ENCODE results near the gene FALEC. TPM values are rescaled to one million over a fixed set of nuclear protein-coding genes. Genes with fewer than 3 reads are reported as not detected.

Gene FALEC
- total RNA-seq, 6 experiments from 2014 or later = not detected

DNA sequence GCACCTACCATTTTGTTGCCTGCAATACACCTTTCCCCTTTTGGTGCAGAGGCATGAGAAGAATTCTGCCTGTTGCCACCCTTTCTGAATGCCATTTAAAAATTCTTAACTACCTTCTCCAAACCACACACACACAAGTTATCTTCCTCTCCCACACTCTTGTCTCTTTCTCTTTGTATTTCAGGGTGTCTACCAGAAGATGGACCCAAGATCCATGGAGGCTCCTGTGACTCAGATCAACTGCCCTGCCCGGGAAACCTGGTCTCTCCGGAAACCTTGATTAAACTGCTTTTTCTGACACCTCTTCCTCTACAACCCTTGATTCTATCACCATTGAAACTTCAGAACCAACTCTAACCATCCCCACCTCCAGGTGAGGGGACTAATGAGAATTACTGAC lies 30.7 kb upstream of the FALEC start:
- no peaks in the 10 kb centered on the region for H3K9me3 ChIP-seq
- peaks cover 0 to 21% (median 4%) of the 10 kb centered on the region in 4 donors for H3K4me1 ChIP-seq
- H3K36me3 ChIP-seq = peaks cover 0 to 12% (median 0%) of the 10 kb centered on the region in 4 donors
- no peak overlapping the region for H3K27ac ChIP-seq
- peak in 1 of 3 donors; percentile 14 for DNase-seq
- H3K27me3 ChIP-seq = no peaks in the 10 kb centered on the region
- no peak for ATAC-seq
- H3K4me3 ChIP-seq = no peak overlapping the region
- intact Hi-C loops (cut with DNase I) = no loop called here
- WGBS (ENCODE audit: insufficient coverage, low coverage, low lambda C conversion rate, missing lambda C conversion rate) = 18% methylated on average over 2 of the region's 2 CpGs
- TF ChIP-seq, protein P1, sequence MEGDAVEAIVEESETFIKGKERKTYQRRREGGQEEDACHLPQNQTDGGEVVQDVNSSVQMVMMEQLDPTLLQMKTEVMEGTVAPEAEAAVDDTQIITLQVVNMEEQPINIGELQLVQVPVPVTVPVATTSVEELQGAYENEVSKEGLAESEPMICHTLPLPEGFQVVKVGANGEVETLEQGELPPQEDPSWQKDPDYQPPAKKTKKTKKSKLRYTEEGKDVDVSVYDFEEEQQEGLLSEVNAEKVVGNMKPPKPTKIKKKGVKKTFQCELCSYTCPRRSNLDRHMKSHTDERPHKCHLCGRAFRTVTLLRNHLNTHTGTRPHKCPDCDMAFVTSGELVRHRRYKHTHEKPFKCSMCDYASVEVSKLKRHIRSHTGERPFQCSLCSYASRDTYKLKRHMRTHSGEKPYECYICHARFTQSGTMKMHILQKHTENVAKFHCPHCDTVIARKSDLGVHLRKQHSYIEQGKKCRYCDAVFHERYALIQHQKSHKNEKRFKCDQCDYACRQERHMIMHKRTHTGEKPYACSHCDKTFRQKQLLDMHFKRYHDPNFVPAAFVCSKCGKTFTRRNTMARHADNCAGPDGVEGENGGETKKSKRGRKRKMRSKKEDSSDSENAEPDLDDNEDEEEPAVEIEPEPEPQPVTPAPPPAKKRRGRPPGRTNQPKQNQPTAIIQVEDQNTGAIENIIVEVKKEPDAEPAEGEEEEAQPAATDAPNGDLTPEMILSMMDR (IDR thresholded peaks at IDR 0.05) = peak in 1 of 4 donors; percentile 5
- no peak for TF ChIP-seq POLR2A (IDR thresholded peaks at IDR 0.05)

DNA sequence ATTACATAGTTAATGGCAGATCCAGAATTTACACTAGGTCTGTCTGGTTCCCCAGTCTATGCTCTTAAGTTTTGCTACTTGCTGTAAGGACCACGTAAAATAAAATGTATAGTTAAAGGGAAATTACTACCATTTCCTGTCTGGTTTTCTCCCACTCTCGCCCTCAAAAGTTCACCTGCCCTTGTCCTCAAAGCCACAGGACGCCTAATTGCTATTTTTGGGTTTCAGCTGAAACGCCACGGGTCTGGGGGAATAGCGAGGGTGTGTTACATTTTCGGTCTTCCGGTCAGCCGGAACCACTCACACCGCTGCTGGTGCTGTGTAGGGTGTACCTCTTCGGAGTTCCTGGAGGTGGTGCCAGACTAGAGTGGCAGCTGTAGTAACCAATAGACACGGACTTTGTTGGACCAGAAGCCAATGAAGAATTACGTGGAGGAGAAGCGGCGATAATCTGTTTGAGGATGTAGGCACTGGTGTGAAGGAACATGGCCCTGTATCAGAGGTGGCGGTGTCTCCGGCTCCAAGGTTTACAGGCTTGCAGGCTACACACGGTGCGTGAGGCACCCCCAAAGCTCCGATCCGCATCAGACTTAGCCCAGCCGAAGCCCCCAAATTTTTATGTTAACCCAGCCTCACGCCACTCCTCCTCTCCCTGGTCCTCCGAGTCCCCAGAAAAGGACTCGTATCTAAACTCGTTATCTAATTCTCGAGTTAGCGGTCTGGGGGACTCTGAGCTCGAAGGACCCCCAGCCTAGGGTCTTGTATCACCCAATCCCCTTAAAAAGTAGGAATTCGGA lies 28.4 kb upstream of the FALEC start, which contains the start of gene TARS2:
Gene TARS2, plus strand, starts transcription at position 454 of the 797 bp plus-strand sequence. Its CDS starts 32 bp downstream, at position 486.
- under 1% methylated on average over 25 of the region's 30 CpGs for WGBS (ENCODE audit: insufficient coverage, low coverage, low lambda C conversion rate, missing lambda C conversion rate)
- Histone ChIP-seq H3K4me3 (peak within 1 kb of the TSS; percentile 65 to 71 (median 69)), H3K27me3 (no peaks in the 10 kb centered on the region), H3K9me3 (no peaks in the 10 kb centered on the region), H3K4me1 (peaks cover 0 to 8% (median 0%) of the 10 kb centered on the region in 4 donors), H3K36me3 (peaks cover 0 to 30% (median 5%) of the 10 kb centered on the region in 4 donors), H3K27ac (peak within 1 kb of the TSS; percentile 73 to 79 (median 79))
- intact Hi-C loops (cut with DNase I) = no loop called here
- peak; percentile 66 for TF ChIP-seq POLR2A (IDR thresholded peaks at IDR 0.05)
- TF ChIP-seq, protein P1 (IDR thresholded peaks at IDR 0.05) = peak; percentile 21 to 50 (median 42)
- peak; percentile 85 to 96 (median 90) for DNase-seq
- ATAC-seq = peak; percentile 100

DNA sequence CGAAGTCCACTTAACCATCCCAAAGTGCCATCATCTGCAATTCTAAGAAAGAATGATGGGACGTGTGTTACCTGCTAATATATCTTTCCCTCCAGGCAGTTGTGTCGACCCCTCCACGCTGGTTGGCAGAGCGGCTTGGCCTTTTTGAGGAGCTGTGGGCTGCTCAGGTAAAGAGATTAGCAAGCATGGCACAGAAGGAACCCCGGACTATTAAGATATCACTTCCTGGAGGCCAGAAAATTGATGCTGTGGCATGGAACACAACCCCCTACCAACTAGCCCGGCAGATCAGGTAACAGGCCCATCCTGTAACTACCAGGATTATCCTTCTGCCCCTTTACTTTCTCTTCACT lies 27.8 kb upstream of the FALEC start:
- intact Hi-C loops (cut with DNase I) = no loop called here
- peak overlapping the region; percentile 65 to 71 (median 69) for H3K4me3 ChIP-seq
- no peaks in the 10 kb centered on the region for H3K27me3 ChIP-seq
- peaks cover 0 to 8% (median 0%) of the 10 kb centered on the region in 4 donors for H3K4me1 ChIP-seq
- H3K27ac ChIP-seq = peak overlapping the region in 1 of 3 donors; percentile 79
- ATAC-seq (no peak), DNase-seq (no peak)
- no peaks in the 10 kb centered on the region for H3K9me3 ChIP-seq
- 0% methylated on average over 5 of the region's 7 CpGs for WGBS (ENCODE audit: insufficient coverage, low coverage, low lambda C conversion rate, missing lambda C conversion rate)
- TF ChIP-seq POLR2A (IDR thresholded peaks at IDR 0.05) = no peak
- TF ChIP-seq, protein P1 (IDR thresholded peaks at IDR 0.05) = no peak
- peaks cover 0 to 35% (median 7%) of the 10 kb centered on the region in 4 donors for H3K36me3 ChIP-seq

DNA sequence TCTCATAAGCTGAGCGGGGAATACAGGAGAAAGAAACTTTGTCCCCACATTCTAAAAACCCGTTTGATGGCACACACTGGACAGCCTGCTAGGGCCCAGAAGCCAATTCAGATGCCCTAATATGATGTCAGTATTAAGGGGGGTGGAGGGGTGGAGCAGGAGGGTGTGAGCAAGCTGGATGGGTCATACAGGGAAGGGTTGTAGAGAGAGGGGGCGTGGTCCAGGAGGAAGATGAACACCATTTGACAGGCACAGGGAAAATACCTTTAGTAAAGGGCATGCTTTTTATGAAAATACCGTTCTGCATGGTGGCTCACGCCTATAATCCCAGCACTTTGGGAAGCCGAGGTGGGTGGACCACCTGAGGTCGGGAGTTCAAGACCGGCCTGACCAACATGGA lies 22.4 kb upstream of the FALEC start:
- ATAC-seq = no peak
- H3K27me3 ChIP-seq = no peaks in the 10 kb centered on the region
- DNase-seq = no peak
- H3K27ac ChIP-seq = no peak overlapping the region
- peaks cover 0 to 2% (median 0%) of the 10 kb centered on the region in 4 donors for H3K4me1 ChIP-seq
- TF ChIP-seq, protein P1 (IDR thresholded peaks at IDR 0.05) = no peak
- no peak for TF ChIP-seq POLR2A (IDR thresholded peaks at IDR 0.05)
- H3K4me3 ChIP-seq = no peak overlapping the region
- H3K9me3 ChIP-seq = no peaks in the 10 kb centered on the region
- intact Hi-C loops (cut with DNase I) = no loop called here
- 91% methylated on average over 6 of the region's 8 CpGs for WGBS (ENCODE audit: insufficient coverage, low coverage, low lambda C conversion rate, missing lambda C conversion rate)
- peaks cover 0 to 71% (median 8%) of the 10 kb centered on the region in 4 donors for H3K36me3 ChIP-seq

Measured in right lobe of liver (tissue), 6 donors.